ENCODE results near the gene CORIN. TPM values are rescaled to one million over a fixed set of nuclear protein-coding genes. Genes with fewer than 3 reads are reported as not detected.
A peak's percentile ranks its signal among the peaks of the same experiment; 100 is the strongest.

Gene CORIN
- total and polyA plus RNA-seq, 12 donors: 0.10 to 1.1 (median 0.41) TPM; not detected in 2

- H3K9me3 ChIP-seq (replicated peaks in 1 of 3): no peaks in the 10 kb centered on the region
- H3K27ac ChIP-seq: no peak overlapping the region
- intact Hi-C loops (cut with DNase I): no loop called here
- 54 to 68% (median 65%) methylated on average over 2 of the region's 2 CpGs for WGBS, 4 donors
- no peaks in the 10 kb centered on the region for H3K27me3 ChIP-seq
- TF ChIP-seq, protein P1, sequence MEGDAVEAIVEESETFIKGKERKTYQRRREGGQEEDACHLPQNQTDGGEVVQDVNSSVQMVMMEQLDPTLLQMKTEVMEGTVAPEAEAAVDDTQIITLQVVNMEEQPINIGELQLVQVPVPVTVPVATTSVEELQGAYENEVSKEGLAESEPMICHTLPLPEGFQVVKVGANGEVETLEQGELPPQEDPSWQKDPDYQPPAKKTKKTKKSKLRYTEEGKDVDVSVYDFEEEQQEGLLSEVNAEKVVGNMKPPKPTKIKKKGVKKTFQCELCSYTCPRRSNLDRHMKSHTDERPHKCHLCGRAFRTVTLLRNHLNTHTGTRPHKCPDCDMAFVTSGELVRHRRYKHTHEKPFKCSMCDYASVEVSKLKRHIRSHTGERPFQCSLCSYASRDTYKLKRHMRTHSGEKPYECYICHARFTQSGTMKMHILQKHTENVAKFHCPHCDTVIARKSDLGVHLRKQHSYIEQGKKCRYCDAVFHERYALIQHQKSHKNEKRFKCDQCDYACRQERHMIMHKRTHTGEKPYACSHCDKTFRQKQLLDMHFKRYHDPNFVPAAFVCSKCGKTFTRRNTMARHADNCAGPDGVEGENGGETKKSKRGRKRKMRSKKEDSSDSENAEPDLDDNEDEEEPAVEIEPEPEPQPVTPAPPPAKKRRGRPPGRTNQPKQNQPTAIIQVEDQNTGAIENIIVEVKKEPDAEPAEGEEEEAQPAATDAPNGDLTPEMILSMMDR (IDR thresholded peaks at IDR 0.05): no peak
- no peak for TF ChIP-seq POLR2A (IDR thresholded peaks at IDR 0.05)
- no peaks in the 10 kb centered on the region for H3K4me1 ChIP-seq (replicated peaks in 1 of 2)
- DNase-seq: no peak
- no peak overlapping the region for H3K4me3 ChIP-seq
- no peaks in the 10 kb centered on the region for H3K36me3 ChIP-seq (replicated peaks in 1 of 2)
Measured at GRCh38 chr4:47827343-47828047, 10.4 kb downstream of the CORIN start.

DNA sequence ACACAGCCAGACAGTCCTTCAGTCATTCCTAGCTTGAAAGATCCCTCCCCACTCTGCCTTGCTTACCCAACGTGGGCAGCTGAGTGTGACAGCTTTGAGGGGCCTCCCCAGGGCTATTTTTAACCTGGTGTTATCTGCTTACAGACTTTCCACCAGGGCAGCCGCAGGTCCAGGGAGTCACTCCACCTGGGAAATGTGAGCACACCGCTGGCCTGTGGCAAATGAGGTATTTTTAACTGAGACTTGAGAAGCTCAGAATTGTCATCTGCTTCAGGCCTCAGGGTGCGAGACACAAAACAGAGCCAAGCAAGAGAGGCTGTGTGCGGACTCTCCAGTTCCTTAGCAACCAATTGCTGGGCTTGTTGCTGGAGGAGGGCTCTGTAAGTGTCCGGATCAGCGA, 13.0 kb downstream of the CORIN start:
- peak in 1 of 7 donors; percentile 81 for DNase-seq
- WGBS, 4 donors: 44 to 75% (median 61%) methylated on average over 5 to 7 of the region's 7 CpGs
- intact Hi-C loops (cut with DNase I): no loop called here

GRCh38 chr4:47819178-47819577, 18.7 kb downstream of the CORIN start:
- H3K27me3 ChIP-seq: no peaks in the 10 kb centered on the region
- WGBS, 4 donors: 60 to 68% (median 65%) methylated on average over 1 of the region's 1 CpG
- no peaks in the 10 kb centered on the region for H3K36me3 ChIP-seq (replicated peaks in 1 of 2)
- no peak overlapping the region for H3K27ac ChIP-seq
- no peak for TF ChIP-seq POLR2A (IDR thresholded peaks at IDR 0.05)
- TF ChIP-seq, protein P1 (IDR thresholded peaks at IDR 0.05): no peak
- no peak for DNase-seq
- H3K4me3 ChIP-seq: no peak overlapping the region
- peaks cover 0 to 4% (median 0%) of the 10 kb centered on the region in 3 donors for H3K9me3 ChIP-seq (replicated peaks in 1 of 3)
- intact Hi-C loops (cut with DNase I): no loop called here
- no peaks in the 10 kb centered on the region for H3K4me1 ChIP-seq (replicated peaks in 1 of 2)

More for the DNA sequence above, 13.0 kb downstream of the CORIN start:
- peaks cover 0 to 4% (median 0%) of the 10 kb centered on the region in 3 donors for H3K9me3 ChIP-seq (replicated peaks in 1 of 3)
- H3K27me3 ChIP-seq: no peaks in the 10 kb centered on the region
- no peak overlapping the region for H3K4me3 ChIP-seq
- no peak overlapping the region for H3K27ac ChIP-seq
- H3K36me3 ChIP-seq (replicated peaks in 1 of 2): no peaks in the 10 kb centered on the region
- TF ChIP-seq, protein P1 (IDR thresholded peaks at IDR 0.05): no peak
- TF ChIP-seq POLR2A (IDR thresholded peaks at IDR 0.05): no peak
- no peaks in the 10 kb centered on the region for H3K4me1 ChIP-seq (replicated peaks in 1 of 2)

GRCh38 chr4:47817275-47817674, 20.6 kb downstream of the CORIN start:
- TF ChIP-seq, protein P1 (IDR thresholded peaks at IDR 0.05): no peak
- TF ChIP-seq POLR2A (IDR thresholded peaks at IDR 0.05): no peak
- Histone ChIP-seq H3K27me3 (no peaks in the 10 kb centered on the region), H3K36me3 (replicated peaks in 1 of 2) (no peaks in the 10 kb centered on the region), H3K9me3 (replicated peaks in 1 of 3) (peaks cover 0 to 4% (median 0%) of the 10 kb centered on the region in 3 donors), H3K27ac (no peak overlapping the region), H3K4me3 (no peak overlapping the region), H3K4me1 (replicated peaks in 1 of 2) (no peaks in the 10 kb centered on the region)
- intact Hi-C loops (cut with DNase I): no loop called here
- DNase-seq: no peak
